ENCODE results near the gene AGR3.

Gene AGR3

GRCh38 chr7:16881844-16882243 lies at the start of gene AGR3:
Gene AGR3, minus strand, starts transcription at chr7:16881983. Its CDS starts 3,365 bp downstream, at chr7:16878618.
- no peak for DNase-seq

DNA sequence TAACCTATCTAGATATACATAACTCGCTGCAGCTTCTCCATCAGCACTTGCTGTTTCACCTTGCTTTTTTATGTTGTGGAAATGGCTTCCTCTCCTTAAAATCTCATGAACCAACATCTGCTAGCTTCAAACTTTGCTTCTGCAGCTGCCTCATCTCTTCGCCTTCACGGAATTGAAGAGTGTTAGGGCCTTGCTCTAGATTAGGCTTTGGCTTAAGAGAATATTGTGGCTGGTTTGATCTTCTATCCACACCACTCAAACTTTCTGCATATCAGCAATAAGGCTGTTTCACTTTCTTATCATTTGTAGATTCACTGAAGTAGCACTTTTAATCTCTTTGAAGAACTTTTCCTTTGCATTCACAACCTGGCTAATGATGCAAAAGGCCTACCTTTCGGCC lies 49.2 kb upstream of the AGR3 start:
- DNase-seq = no peak

- no peak for DNase-seq
Observed at GRCh38 chr7:16929146-16929762, 47.5 kb upstream of the AGR3 start.

GRCh38 chr7:16926861-16927260 lies 45.1 kb upstream of the AGR3 start:
- DNase-seq = no peak

DNA sequence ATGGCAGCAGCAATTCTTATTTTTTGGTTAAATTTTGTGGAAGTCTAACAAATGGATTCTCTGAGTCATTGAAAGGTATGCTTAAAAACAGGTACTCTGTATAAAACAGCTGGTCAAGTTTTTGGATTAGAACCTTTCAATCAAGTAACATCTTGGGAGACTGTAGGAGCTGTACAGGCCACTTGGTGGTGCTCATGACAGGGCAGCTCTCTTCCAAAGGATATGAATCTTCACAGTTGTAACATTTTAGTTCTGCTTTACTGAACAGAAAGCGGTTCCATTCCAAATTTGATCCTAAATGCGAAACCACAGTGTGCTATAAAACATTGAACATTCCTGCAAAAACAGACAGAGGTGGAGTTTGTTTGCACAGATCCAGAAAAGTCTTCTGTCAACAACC lies 44.5 kb upstream of the AGR3 start:
- no peak for DNase-seq

DNA sequence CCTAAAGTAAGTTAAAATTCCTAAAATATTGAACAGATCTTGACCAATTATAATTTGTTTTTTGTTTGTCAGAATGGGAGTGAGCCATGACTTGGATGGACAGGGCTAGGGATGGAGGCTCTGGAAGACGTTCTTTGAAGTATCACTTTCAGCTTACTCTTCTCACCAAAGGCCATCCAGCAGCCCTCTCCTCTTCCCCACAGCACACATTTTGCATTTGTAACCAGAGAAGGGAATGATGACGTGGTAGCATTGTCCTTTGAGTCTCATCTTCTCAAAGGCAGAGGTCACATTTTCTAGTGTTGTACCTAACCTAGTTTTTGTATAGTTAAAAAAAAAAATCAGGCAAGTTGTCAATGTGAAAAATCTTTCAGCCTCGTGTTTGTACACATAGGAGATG lies 43.8 kb upstream of the AGR3 start:
- no peak for DNase-seq

DNA sequence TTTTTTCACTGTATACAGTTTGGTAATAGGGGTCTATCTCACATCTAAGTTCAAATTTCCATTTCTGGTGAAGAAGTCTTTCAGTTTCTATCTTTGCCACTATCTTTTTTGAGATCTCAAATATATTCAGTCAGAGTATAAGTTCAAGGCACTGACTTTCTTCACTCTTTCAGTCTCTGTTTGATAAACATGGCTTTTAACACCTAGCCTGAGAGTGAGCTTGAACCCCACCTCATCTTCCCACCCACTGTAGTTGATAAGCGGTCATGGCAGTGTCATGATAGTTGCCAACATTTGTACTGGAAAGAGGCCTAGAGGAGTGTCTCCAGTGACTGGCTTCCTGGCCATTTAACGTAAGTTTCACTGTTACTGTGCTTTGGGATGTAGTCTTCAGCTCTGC lies 41.2 kb upstream of the AGR3 start:
- DNase-seq = no peak

- DNase-seq = no peak
Observed at GRCh38 chr7:16921644-16922257, 40.0 kb upstream of the AGR3 start.

GRCh38 chr7:16921151-16921550 lies 39.4 kb upstream of the AGR3 start:
- DNase-seq = no peak

- DNase-seq = no peak
Observed at GRCh38 chr7:16919440-16919839, 37.7 kb upstream of the AGR3 start.

DNA sequence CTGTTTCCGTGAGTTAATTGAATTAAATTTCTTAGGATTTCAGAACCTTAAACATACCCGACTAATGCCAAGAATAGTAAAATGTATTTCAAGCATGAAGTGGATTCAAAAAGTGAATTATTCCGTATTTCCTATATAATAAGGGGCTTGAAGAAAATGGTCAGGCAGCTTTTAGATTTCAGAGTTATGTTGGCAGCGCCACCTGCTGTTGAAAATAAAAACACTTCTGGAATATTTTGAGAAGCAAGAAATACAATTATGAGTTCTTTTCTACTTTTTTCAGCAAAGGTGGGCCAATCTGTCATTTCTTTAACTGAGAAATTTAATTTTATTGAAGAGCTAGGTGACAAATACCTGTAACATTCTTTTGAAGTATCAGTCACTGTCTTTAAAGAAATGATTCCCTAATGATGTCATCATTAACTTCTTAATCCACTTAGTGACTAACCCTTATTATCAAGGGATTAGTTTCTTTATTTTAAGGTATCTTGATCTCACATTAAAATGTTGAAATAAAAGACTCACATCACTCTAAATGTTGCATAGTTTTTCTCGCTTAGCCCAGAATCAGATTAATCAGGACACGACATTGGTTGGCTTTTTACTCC lies 36.6 kb upstream of the AGR3 start:
- no peak for DNase-seq

DNA sequence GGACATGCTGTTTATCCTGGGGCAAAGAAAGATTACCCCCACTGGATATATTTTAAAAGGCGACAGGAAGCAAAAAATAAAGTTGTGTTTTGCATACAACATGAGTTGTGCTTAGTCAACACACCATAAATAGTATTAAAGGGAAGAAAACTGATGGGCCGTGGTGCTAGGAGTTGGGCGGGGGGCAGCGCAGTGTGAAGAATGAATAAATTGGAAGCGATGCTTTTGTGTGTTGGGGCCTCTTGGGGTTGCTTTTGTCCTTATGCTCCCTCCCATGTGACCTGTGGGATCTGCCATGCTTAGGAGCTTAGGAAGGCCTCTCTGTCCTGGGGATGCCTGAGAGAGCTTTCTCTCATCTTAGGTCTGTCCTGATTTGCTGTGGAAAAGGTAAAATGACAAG lies 35.0 kb upstream of the AGR3 start:
- DNase-seq = no peak

GRCh38 chr7:16916105-16916639 lies 34.4 kb upstream of the AGR3 start:
- DNase-seq = no peak

- no peak for DNase-seq
Observed at GRCh38 chr7:16915405-16915804, 33.6 kb upstream of the AGR3 start.

GRCh38 chr7:16914771-16915170 lies 33.0 kb upstream of the AGR3 start:
- no peak for DNase-seq

DNA sequence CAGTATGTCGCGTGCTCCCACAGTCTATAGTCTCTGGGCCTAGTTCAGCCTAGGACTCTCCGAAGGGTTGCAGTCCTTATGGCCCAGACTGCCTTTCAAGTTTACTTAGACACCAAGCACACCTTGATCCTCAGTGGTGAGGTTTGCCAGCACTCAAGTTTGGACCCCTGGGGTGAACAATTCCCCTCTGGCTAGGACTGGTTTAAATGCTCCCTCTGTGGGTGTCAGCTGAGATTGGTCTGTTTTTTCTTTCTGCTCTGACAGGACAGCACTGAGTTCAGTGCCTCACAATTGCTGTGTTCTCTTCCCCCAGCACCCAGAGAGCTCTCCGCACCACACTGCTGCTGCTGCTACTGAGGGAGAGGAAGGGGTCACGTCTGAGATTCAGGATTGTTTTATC lies 31.9 kb upstream of the AGR3 start:
- DNase-seq = no peak

DNA sequence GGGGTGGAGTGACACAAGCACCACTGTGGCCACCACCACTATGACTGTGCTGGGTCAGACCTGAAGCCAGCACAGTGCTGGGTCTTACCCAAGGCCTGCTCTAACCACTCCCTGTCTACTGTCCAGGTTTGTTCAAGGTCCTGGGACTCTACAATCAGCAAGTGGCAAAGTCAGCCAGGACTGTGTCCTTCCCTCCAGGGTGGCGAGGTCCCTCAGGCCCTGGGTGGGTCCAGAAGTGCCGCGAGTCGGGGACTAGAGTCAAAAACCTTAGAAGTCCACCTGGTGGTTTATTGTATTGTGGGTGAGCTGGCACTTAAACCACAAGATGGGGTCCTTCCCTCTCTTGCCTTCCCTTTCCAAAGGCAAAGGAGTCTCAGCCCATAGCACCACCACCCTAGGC lies 30.8 kb upstream of the AGR3 start:
- no peak for DNase-seq

DNA sequence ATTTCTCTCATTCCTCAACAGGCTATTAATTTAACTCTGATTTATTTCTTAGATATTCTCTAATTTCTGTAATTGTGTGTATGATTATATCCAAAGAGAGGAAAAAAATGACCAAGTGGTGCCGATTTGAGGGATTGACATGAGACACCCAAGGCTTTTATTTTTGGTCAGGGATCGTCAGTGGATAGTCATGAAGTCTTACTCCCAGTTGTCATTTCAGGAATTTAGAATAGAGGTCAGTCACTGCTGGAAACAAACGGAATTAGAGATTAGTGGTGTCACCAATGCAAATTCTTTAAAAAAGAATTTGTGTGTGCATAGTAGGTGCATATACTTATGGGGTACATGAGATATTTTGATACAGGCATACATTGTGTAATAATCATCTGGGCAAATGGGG lies 26.8 kb upstream of the AGR3 start:
- DNase-seq = no peak

DNA sequence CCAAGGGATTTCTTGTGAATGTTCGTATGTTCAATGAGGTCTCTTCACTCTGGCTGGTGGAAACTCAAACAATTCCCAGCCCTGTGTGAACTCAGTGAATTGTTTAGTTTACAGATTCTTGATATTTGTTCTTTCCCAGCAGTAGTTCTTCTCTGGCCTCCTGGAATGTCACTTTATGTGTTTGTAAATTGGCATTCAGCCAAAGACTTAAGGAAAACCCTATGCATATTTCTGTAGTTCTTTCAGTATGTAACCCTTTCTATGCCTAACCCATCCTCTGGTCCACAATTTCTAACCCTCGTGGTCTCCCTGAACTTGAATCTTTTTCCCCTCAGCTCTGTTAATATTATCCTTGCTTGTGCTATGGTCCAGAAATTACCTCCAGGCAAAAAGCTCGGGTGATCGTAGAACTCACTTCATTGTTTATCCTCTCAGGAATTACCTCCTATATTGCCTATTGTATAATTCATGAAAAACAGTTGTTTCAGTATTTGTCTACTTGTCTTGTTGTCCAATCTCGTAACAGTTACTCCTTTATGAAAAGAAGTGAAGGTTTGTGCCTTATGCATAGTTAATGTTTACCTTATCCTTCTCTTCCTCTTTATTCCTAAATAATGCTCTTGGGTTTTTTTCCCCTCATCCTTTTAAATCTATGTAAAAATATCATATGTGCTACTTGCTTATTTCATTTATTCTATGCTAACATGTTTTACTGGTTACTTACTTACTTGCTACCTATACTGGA lies 23.7 kb upstream of the AGR3 start:
- DNase-seq = no peak

DNA sequence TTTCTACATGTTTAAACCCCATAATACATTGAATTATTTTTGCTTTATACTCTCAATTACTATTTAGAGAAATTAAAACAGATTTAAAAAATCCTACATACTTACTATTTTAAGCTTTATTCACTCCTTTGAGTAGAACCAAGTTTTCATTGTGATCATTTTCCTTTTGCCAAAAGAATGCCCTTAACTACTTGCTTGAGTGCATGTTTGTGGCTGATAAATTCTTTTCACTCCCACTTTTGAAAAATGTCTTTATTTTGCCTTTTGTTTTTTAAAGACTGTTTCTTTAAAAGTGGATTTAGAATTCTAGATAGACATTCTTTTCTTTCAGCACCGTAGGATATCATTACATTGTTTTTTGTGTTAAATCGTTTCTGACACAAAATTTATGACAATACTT lies 22.3 kb upstream of the AGR3 start:
- no peak for DNase-seq

- DNase-seq = no peak
Observed at GRCh38 chr7:16900209-16900768, 18.5 kb upstream of the AGR3 start.

DNA sequence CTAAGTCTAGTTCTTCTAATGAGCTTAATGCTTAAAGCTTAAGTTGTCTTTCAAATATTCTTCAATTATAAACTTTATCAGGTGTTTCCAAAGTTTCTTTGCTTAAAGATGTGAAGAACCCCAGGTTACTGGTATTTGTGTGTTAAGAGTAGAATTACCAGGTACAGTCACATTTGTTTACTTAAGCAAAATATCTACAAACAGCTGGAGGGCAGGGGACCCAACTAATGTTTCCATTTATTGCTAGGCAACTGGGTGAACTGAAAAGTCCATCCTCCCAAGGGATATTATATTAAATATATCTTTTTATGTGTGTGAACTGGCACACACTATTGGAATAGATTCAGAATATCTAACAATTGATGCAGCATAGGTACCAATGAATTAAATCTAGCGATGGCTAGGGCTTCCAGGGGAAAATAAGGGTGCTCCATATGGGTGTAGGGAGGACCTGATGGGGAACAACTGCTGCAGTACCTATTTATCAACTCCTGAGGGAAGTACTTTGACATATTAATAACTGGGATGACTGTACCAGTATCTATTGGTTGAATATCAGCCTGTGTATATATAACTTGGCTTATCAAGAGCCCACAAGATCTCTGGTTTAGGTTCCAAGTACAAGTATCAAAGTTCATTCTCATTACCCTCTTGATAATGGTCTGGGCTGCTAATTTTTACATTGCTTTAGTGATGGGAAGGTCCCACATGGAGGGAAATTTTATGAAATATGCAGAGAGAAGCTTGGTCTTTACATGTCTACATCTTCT lies 10.3 kb upstream of the AGR3 start:
- DNase-seq = no peak

DNA sequence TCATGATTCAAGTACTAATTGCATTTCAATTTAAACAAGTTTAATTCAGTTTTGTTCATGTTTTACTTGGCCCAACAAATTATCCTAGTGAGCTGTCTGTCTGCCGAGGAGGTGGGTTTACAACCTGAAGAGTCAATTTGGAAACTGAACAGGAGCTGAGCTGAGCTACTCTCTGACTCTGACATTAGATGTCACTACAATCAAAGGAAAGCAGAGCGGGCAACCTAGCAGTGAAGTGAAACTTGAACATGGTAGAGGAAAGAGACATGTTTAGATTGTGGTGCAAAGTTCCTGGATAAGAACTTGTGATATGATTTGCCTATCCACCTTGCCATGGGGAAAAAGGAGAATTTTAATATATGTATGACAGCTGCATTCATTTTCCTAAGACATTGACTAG lies 9.6 kb upstream of the AGR3 start:
- no peak for DNase-seq

Data from activated naive CD4-positive, alpha-beta T cell treated with Interleukin-2 at 50 U/mL for 16 hours (primary cell).